ENCODE measurements around the gene ADGRB3.
"Not testable (repeated sequence)": the region's sequence is repeated elsewhere in the genome, so short reads cannot be mapped to it uniquely, and the experiment has no call there.

Gene ADGRB3

DNA sequence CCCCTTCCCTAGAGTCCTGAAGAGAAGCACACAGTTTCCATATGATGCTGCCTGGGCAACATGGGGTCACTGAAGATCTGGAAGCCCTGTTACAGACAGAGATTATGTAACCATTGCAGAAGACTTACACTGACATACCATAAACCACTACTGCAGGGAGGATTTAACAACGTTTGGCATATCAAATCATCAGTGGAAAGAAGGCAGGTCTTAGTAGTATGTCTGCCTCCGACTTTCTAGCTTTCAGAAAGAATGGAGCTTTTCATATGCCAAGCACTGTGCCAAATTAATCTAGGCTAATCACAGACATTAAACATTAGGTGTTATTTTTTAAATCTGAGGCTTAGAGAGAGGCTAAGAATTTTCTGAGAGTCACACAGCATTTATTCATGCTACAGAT lies 144.3 kb downstream of the ADGRB3 start:
- no peak for DNase-seq
- no peak overlapping the region for H3K27ac ChIP-seq (ENCODE audit: low read depth, low read length)
- H3K23ac ChIP-seq (ENCODE audit: low read length) = no peak overlapping the region
- H3K79me2 ChIP-seq (ENCODE audit: control insufficient read depth, insufficient read depth, low read length) = no peaks in the 10 kb centered on the region
- no peak overlapping the region for H3K9ac ChIP-seq (ENCODE audit: low read length)
- no CpG with 5 or more reads among the region's 2 CpGs for WGBS (ENCODE audit: extremely low coverage, insufficient coverage, low lambda C conversion rate)
- no peaks in the 10 kb centered on the region for H3K79me1 ChIP-seq (ENCODE audit: low read length)
- H3K27me3 ChIP-seq (ENCODE audit: insufficient read depth, low read length, poor library complexity) = no peaks in the 10 kb centered on the region
- H3K4me3 ChIP-seq (ENCODE audit: low read length) = no peak overlapping the region
- H3K4me2 ChIP-seq (ENCODE audit: low read length) = no peak overlapping the region
- no peak overlapping the region for H3K56ac ChIP-seq (ENCODE audit: low read length)
- H2AK5ac ChIP-seq (ENCODE audit: low read length) = no peak overlapping the region
- H4K5ac ChIP-seq (ENCODE audit: low read length) = no peak overlapping the region
- no peak overlapping the region for H2BK15ac ChIP-seq (replicated peaks; ENCODE audit: low read depth)
- no peak overlapping the region for H2BK5ac ChIP-seq (ENCODE audit: low read length)
- no peak overlapping the region for H4K8ac ChIP-seq (ENCODE audit: low read depth, low read length)
- H3K18ac ChIP-seq (ENCODE audit: low read length) = no peak overlapping the region
- H3K4ac ChIP-seq (ENCODE audit: low read depth, low read length) = no peak overlapping the region
- no peak overlapping the region for H2BK120ac ChIP-seq (ENCODE audit: low read depth, low read length)
- H3K36me3 ChIP-seq (ENCODE audit: control insufficient read depth, insufficient read depth, low read length) = no peaks in the 10 kb centered on the region
- no peaks in the 10 kb centered on the region for H3K4me1 ChIP-seq (ENCODE audit: control insufficient read depth, low read depth, low read length)

GRCh38 chr6:68790128-68790527 lies 155.0 kb downstream of the ADGRB3 start:
- not testable (repeated sequence) for H3K4me2 ChIP-seq (ENCODE audit: low read length); H3K79me2 ChIP-seq (ENCODE audit: control insufficient read depth, insufficient read depth, low read length); H3K27me3 ChIP-seq (ENCODE audit: insufficient read depth, low read length, poor library complexity); H4K5ac ChIP-seq (ENCODE audit: low read length); H3K18ac ChIP-seq (ENCODE audit: low read length); H3K4me3 ChIP-seq (ENCODE audit: low read length); H3K36me3 ChIP-seq (ENCODE audit: control insufficient read depth, insufficient read depth, low read length); H3K9ac ChIP-seq (ENCODE audit: low read length); H2AK5ac ChIP-seq (ENCODE audit: low read length); H3K56ac ChIP-seq (ENCODE audit: low read length); H2BK15ac ChIP-seq (replicated peaks; ENCODE audit: low read depth); H4K8ac ChIP-seq (ENCODE audit: low read depth, low read length); H2BK120ac ChIP-seq (ENCODE audit: low read depth, low read length); H3K23ac ChIP-seq (ENCODE audit: low read length); H2BK5ac ChIP-seq (ENCODE audit: low read length); H3K27ac ChIP-seq (ENCODE audit: low read depth, low read length); H3K4ac ChIP-seq (ENCODE audit: low read depth, low read length); H3K79me1 ChIP-seq (ENCODE audit: low read length); H3K4me1 ChIP-seq (ENCODE audit: control insufficient read depth, low read depth, low read length)
- peak; percentile 57 for DNase-seq
- WGBS (ENCODE audit: extremely low coverage, insufficient coverage, low lambda C conversion rate) = no CpG with 5 or more reads among the region's 6 CpGs

DNA sequence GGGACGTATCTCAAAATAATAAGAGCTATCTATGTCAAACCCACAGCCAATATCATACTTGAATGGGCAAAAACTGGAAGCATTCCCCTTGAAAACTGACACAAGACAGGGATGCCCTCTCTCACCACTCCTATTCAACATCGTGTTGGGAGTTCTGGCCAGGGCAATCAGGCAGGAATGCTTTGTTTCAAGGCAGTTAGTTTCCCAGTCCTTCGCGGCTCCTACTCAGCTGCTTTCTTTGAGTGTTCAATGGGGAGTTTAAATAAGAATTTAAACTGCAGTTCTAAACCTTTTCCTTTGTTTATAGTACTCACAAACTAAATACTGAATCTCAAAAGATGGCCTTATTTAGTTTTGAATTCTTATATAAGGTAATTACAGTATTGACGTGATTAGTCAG lies 179.9 kb downstream of the ADGRB3 start:
- H3K18ac ChIP-seq (ENCODE audit: low read length); H3K79me1 ChIP-seq (ENCODE audit: low read length); H2BK120ac ChIP-seq (ENCODE audit: low read depth, low read length); H2BK15ac ChIP-seq (replicated peaks; ENCODE audit: low read depth); H4K8ac ChIP-seq (ENCODE audit: low read depth, low read length); H3K27ac ChIP-seq (ENCODE audit: low read depth, low read length); H3K56ac ChIP-seq (ENCODE audit: low read length); H2AK5ac ChIP-seq (ENCODE audit: low read length); H4K5ac ChIP-seq (ENCODE audit: low read length); H2BK5ac ChIP-seq (ENCODE audit: low read length); H3K27me3 ChIP-seq (ENCODE audit: insufficient read depth, low read length, poor library complexity); H3K79me2 ChIP-seq (ENCODE audit: control insufficient read depth, insufficient read depth, low read length); H3K36me3 ChIP-seq (ENCODE audit: control insufficient read depth, insufficient read depth, low read length); H3K4me1 ChIP-seq (ENCODE audit: control insufficient read depth, low read depth, low read length); H3K23ac ChIP-seq (ENCODE audit: low read length); H3K4me3 ChIP-seq (ENCODE audit: low read length); H3K9ac ChIP-seq (ENCODE audit: low read length); H3K4ac ChIP-seq (ENCODE audit: low read depth, low read length); H3K4me2 ChIP-seq (ENCODE audit: low read length): not testable (repeated sequence)
- peak; percentile 40 for DNase-seq
- no CpG with 5 or more reads among the region's 5 CpGs for WGBS (ENCODE audit: extremely low coverage, insufficient coverage, low lambda C conversion rate)

DNA sequence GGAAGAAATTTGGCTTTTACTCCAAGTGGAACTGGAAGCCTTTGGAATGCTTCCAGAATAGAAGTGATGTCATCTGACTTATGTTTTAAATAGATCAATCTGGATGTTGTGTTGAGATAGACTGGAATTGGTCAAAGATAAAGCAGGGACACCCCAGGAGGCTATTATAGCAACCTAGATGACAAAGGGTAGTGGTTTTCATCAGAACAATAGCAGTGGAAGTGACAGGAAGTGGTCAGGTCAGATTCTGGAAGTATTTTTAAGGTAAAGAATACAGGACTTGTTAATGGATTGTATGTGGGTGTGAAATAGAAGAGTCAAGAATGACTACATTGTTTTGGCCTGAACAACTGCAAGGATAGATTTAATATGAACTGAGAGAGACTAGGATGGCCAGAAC lies 191.4 kb downstream of the ADGRB3 start:
- Histone ChIP-seq H3K27me3 (ENCODE audit: insufficient read depth, low read length, poor library complexity) (no peaks in the 10 kb centered on the region), H3K36me3 (ENCODE audit: control insufficient read depth, insufficient read depth, low read length) (no peaks in the 10 kb centered on the region), H3K56ac (ENCODE audit: low read length) (no peak overlapping the region), H3K4me1 (ENCODE audit: control insufficient read depth, low read depth, low read length) (no peaks in the 10 kb centered on the region), H2BK5ac (ENCODE audit: low read length) (no peak overlapping the region), H2BK120ac (ENCODE audit: low read depth, low read length) (no peak overlapping the region), H3K79me2 (ENCODE audit: control insufficient read depth, insufficient read depth, low read length) (no peaks in the 10 kb centered on the region), H3K23ac (ENCODE audit: low read length) (no peak overlapping the region), H4K5ac (ENCODE audit: low read length) (no peak overlapping the region), H3K18ac (ENCODE audit: low read length) (no peak overlapping the region), H2BK15ac (replicated peaks; ENCODE audit: low read depth) (no peak overlapping the region), H3K4ac (ENCODE audit: low read depth, low read length) (no peak overlapping the region), H3K27ac (ENCODE audit: low read depth, low read length) (no peak overlapping the region), H2AK5ac (ENCODE audit: low read length) (no peak overlapping the region), H3K4me2 (ENCODE audit: low read length) (no peak overlapping the region), H3K9ac (ENCODE audit: low read length) (no peak overlapping the region), H4K8ac (ENCODE audit: low read depth, low read length) (no peak overlapping the region), H3K79me1 (ENCODE audit: low read length) (no peaks in the 10 kb centered on the region), H3K4me3 (ENCODE audit: low read length) (no peak overlapping the region)
- peak; percentile 51 for DNase-seq

DNA sequence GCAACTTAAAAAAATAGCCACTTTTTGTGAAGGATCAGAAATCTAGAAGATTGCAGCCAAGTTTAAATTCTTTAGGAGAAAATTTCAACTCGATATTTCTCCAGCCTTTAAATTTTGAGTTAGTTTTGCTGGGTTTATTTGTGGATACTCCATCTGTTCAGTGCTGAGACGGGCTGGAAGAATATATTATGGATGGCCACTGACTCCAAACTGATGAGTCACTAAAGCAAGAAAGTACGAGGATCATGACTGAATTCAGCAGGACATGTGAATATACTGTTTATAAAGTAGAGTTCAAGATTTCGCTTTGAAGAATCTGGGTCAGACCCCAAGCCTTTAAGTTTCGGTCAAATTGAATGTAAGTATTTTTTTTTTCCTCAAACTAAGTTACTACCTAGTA lies 199.5 kb downstream of the ADGRB3 start:
- no peak overlapping the region for H2BK120ac ChIP-seq (ENCODE audit: low read depth, low read length)
- no peak overlapping the region for H3K27ac ChIP-seq (ENCODE audit: low read depth, low read length)
- H3K79me2 ChIP-seq (ENCODE audit: control insufficient read depth, insufficient read depth, low read length) = no peaks in the 10 kb centered on the region
- no peak overlapping the region for H3K18ac ChIP-seq (ENCODE audit: low read length)
- DNase-seq = no peak
- no peak overlapping the region for H3K4me2 ChIP-seq (ENCODE audit: low read length)
- H2BK15ac ChIP-seq (replicated peaks; ENCODE audit: low read depth) = no peak overlapping the region
- no peak overlapping the region for H2AK5ac ChIP-seq (ENCODE audit: low read length)
- H3K4ac ChIP-seq (ENCODE audit: low read depth, low read length) = no peak overlapping the region
- no peak overlapping the region for H3K23ac ChIP-seq (ENCODE audit: low read length)
- H3K4me1 ChIP-seq (ENCODE audit: control insufficient read depth, low read depth, low read length) = no peaks in the 10 kb centered on the region
- no peaks in the 10 kb centered on the region for H3K27me3 ChIP-seq (ENCODE audit: insufficient read depth, low read length, poor library complexity)
- H4K8ac ChIP-seq (ENCODE audit: low read depth, low read length) = no peak overlapping the region
- WGBS (ENCODE audit: extremely low coverage, insufficient coverage, low lambda C conversion rate) = no CpG with 5 or more reads among the region's 5 CpGs
- H3K4me3 ChIP-seq (ENCODE audit: low read length) = no peak overlapping the region
- no peaks in the 10 kb centered on the region for H3K79me1 ChIP-seq (ENCODE audit: low read length)
- H2BK5ac ChIP-seq (ENCODE audit: low read length) = no peak overlapping the region
- H3K56ac ChIP-seq (ENCODE audit: low read length) = no peak overlapping the region
- no peak overlapping the region for H4K5ac ChIP-seq (ENCODE audit: low read length)
- no peak overlapping the region for H3K9ac ChIP-seq (ENCODE audit: low read length)
- H3K36me3 ChIP-seq (ENCODE audit: control insufficient read depth, insufficient read depth, low read length) = no peaks in the 10 kb centered on the region

DNA sequence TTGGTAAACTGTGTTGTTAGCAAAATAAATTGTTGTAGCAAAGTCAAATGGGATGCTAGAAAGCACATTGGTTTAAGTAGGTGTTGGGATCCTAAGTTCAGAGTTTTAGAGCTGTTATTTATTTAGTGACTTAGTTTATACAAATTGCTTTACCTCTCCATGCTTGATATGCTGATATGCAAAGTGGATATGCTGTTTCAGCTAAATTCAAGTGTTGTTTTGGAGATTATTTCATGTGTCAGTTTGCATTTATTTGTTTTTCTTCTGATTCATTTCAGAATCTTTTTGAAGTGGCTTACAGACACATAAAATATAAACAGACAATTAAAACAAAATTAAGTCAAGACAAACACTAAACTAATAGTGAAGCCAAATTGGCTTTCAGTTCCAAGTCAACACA lies 203.5 kb downstream of the ADGRB3 start:
- Histone ChIP-seq H3K4me1 (ENCODE audit: control insufficient read depth, low read depth, low read length) (no peaks in the 10 kb centered on the region), H3K36me3 (ENCODE audit: control insufficient read depth, insufficient read depth, low read length) (no peaks in the 10 kb centered on the region), H2BK5ac (ENCODE audit: low read length) (no peak overlapping the region), H3K4ac (ENCODE audit: low read depth, low read length) (no peak overlapping the region), H3K79me1 (ENCODE audit: low read length) (no peaks in the 10 kb centered on the region), H3K18ac (ENCODE audit: low read length) (no peak overlapping the region), H2BK120ac (ENCODE audit: low read depth, low read length) (no peak overlapping the region), H3K4me3 (ENCODE audit: low read length) (no peak overlapping the region), H3K27me3 (ENCODE audit: insufficient read depth, low read length, poor library complexity) (no peaks in the 10 kb centered on the region), H3K27ac (ENCODE audit: low read depth, low read length) (no peak overlapping the region), H3K23ac (ENCODE audit: low read length) (no peak overlapping the region), H3K56ac (ENCODE audit: low read length) (no peak overlapping the region), H3K4me2 (ENCODE audit: low read length) (no peak overlapping the region), H4K5ac (ENCODE audit: low read length) (no peak overlapping the region), H2AK5ac (ENCODE audit: low read length) (no peak overlapping the region), H3K79me2 (ENCODE audit: control insufficient read depth, insufficient read depth, low read length) (no peaks in the 10 kb centered on the region), H4K8ac (ENCODE audit: low read depth, low read length) (no peak overlapping the region), H2BK15ac (replicated peaks; ENCODE audit: low read depth) (no peak overlapping the region), H3K9ac (ENCODE audit: low read length) (no peak overlapping the region)
- DNase-seq = no peak
